Retina (tissue), 1 donor: ENCODE results near the gene HEBP1.

Experiments used
- DNase-seq: peaks from one replicate; pipeline ENCODE4 v3.0.0-alpha.2; 2016

The HEBP1 gene

DNA sequence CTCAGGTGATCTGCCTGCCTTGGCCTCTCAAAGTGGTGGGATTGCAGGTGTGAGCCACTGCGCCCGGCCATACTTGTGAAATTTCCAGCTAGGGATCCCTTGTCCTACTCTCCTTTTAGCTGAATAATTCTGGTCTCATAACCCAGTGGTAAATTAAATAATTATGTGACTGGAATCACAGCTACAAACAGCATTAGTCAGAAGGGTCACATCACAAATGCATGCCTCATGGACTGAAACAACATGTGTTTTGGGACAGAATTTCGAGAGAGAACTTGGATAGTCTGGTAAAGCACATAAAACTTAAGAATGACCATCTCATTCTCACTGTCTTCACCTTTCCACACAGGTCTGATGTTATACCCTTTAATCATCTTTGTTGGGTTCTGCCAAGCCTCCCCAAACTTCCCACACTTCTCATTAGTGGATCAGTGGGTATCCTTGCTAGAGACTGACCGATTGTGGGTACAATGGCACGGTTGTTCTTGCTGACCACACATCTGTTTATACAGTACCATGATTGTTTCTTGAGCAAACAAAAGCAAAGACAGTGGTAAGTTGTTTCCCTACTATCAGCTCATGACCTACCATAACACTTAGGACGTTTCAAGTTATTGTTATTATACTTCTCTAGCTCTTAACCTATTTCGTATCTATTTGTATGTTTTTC is 53.2 kb downstream of the HEBP1 start:
- no peak for DNase-seq

DNA sequence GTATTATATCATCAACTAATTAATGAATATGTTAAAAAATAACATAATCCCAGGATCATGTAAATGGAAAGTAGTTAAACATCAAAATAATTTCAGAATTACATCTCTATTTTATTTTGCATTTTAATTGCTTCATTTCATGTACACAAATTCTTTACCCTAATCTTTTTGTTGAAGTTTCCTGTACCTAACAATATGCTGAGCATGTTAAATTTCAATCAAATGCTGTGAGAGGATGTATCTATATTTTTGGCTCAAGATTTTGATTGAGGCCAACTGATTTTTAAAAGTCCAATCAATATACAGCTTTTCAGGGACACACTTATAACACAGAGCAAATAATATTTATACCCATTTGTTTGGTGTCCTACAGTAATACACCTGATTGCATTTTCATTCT is 54.5 kb downstream of the HEBP1 start:
- no peak for DNase-seq

DNA sequence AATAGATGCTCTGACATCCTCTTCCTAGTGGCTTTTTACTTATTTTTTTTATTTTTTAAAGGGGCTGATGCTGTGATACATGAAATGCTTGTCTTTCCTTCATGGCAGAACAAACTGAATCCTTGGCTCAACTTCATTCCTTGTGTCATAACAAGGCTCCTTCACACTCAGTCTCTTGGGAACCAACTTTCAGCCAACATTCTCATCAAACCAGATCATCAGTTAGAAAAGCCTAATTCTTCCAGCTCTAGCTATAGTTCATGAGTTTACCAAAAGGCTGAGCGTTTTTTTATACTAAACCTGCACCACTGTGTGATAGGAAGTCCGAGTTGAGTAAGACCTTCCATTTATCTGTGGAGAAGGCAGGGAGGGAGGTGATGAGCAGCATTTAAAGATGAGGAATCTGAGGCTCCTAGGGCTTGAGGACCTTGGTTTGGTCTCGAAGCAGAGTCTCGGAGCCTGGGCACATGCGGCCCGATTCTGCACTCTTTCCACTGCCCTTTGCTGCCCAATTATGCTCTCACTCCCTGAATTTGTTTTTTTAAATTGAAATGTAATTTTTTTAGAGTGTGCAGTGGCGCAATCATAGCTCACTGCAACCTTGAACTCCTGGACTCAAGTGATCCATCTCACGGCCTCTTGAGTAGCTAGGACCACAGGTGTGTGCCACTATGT is 56.3 kb downstream of the HEBP1 start:
- no peak for DNase-seq

DNA sequence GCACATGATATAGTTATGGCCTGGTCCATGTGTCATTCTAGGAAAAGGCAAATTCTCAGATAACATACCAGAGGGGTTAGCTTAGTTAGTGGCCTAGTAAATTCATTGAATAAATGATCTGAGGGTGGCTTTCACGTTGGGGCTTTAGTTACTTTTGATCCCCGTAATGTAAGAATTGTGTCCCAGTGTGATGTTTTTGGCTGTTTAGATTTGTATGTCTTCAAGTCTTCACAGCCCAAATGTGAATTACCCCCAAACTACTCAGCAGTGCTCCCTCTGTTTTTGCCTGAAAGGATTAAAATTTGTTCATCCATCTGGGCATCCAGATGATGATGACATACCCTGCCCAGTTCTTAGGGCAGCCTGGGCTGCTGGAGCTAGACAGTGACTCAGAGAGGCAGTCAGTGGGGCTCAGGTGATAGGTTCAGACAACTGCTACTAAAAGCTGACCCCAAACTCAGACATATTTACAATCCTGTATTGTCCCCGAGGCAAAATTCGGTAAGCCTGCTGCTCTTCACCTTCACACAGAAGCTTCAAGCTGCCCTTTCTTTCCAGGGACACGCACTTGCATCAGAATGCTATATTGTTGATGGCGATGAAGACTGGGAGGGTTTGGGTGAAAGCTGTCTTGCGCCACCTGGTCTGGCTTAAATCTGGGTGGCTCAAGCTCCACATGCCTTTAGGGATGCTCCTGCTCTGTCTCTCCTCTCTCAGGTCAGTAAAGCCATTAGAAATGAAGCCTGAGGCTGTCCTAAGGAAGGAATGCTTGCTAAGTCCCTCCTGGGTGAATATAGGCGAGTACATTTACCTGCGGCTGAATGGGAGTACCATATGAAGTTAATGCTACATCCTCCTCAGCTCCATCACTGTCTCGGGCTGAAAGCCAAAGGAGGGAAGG is 58.4 kb downstream of the HEBP1 start:
- DNase-seq = no peak

DNA sequence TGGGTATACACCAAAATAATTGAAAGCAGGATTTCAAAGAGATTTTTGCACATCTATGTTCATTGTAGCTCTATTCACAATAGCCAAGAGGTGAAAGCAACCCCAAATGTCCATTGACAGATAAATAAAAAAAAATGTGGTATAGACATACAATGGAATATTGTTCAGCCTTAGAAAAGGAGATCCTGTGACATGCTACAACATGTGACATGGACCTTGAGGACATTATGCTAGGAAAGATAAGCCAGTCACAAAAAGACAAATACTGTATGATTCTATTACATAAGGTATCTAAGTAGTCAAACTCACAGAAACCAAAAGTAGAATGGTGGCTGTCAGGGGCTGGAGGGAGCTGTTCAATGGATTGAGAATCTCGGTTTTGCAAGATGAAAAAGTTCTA is 60.2 kb downstream of the HEBP1 start:
- no peak for DNase-seq

DNA sequence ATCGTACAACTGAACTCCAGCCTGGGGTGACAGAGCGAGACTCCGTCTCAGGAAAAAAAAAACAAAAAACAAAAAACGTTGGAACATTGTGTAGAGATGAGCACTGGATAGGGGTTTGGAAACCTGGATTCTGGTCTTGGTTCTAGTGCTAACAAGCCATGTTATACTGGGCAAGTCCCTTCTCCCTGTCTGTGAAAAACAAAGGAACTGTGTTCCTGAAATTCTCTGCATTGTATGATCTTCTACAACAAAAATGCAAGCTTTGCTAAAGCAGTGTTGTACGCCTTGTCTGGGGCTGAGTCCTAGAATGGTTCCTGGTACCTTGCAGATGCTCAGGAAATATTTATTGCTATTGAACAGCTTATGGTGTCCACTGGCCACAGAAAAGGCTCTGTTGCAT is 61.5 kb downstream of the HEBP1 start:
- no peak for DNase-seq

DNA sequence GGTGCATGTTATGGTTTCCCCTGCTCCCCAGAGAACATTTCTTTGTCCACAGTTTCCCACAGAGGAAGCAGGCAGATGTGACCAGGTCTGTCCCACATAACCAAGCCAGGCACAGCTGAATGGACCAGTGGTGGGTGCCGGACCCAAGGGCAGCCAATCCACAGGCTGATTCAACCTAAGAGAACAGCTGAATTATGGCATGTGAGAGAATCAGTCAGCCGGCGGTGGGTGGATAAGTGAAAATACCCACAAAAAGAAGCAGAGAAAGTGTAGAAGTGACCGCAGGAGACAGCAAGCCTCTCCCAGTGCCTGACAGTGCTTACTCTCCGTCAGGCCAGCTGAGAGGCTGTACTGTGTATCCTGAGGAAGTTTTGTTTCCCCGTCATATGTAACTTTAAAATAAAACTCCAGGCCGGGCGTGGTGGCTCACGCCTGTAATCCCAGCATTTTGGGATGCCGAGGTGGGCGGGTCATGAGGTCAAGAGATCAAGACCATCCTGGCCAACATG is 63.0 kb downstream of the HEBP1 start:
- DNase-seq = no peak

DNA sequence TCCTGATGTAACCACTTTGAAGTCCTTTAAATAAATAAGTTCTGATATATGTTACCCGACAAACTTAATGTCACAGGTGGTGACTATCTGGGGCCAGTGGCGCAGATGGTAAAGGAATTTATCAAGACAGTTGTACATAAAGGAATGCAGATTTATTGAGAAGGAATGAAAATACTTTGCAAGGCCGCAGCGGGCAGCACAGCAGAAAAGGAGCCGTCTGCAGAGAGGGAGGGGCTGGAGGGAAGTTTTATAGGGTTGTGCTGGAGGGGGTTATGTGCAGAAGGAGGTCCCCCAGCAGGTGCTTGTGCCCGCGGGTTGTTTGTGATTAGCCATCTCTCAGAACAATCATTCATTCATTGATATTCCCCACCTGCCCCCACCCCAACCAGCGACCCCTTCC is 65.5 kb downstream of the HEBP1 start:
- no peak for DNase-seq

DNA sequence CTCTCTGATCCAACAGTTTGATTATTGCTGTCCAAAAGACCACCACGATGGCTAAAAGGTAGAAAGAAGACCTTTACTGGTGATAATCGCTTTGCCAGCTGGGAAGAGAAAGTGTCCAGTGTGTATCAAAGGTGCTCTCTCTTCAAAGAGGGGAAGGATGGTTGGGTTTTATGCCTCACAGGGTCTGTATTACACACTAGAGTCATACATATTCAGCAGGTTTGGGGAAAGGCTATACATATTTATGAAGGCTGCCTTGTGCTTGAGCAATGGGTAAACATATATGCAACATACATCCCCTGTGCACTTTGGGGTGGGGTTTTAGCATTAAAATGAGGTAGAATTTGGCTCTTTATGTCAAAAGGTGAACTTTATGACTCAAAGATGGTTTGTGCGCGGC is 66.3 kb downstream of the HEBP1 start:
- DNase-seq = no peak

DNA sequence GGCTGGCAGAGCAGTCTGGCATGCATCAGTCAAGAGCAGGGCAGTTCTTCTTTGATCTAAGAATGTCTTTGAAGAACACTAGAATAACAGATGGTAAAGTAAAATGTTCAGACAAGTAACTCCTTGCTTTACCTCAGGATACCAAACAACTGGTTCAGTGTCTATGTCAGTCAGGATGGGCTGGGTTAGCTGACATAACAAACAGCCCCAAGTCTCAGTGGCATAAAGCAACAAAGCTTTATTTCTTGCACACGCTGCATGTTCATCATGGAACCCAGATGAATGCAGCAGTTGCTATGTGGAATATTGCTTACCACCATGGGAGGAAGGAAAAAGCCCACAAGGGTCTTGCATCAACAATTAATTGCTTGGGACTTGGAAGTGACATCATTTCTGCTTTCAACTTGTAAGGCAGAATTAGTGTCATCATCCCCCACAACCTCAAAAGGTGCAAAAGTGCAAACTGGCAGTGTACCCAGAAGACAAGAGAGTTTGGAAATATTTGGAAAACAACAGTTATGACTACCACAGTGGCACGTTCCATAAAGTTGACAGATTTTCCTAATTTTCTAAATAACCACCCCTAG is 69.3 kb downstream of the HEBP1 start:
- no peak for DNase-seq

DNA sequence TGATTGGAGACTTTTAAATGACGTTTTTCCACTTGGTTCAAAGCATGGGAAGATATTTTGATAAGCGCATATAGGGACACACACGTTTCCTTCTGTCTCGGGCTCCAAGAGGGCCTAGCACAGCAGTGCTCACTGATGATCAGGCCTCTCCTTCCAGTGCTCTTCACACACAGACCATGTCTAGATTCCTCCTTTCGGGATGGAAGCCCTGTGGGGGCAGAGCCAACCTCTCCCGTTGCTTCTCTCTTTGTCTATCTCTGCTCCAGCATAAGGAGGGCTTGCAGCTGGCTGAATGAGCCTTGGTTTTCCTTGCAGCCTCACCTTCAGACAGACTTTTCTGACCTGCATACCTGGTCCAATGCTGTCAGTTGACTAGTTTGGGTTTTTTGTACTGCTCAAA is 70.4 kb downstream of the HEBP1 start:
- DNase-seq = no peak

DNA sequence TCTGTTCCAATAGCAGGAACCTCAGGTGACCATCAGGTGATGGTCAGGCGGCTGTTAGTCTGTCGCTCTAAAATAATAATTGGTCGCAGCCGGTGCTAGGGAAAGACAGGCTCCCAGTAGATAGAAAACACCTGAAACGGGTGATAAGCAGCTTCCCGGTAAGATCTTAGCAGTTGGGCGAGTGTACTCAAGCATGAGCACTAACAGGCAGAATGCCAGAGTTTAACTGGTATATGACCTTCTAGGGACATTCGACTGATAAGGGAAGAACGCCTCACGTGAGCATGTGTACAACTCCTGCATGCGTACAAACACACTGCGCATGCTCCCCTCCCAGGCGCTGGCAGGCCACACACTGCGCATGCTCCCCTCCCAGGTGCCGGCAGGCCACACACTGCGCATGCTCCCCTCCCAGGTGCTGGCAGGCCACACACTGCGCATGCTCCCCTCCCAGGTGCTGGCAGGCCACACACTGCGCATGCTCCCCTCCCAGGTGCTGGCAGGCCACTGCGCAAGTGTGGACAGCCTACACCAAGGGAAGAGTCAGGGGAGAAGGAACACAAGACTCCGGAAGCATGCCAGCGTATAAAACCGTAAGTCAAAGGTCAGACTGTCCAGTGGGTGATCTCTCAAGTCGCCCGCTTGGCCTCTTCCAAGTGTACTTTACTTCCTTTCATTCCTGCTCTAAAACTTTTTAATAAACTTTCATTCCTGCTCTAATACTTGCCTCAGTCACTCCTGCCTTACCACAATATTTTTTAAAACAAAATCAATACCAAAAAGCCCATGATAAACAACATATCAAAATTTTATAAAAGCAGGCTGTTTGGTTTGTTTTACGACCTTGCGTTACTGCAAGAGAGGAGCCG is 72.6 kb downstream of the HEBP1 start:
- peak; percentile 43 for DNase-seq

DNA sequence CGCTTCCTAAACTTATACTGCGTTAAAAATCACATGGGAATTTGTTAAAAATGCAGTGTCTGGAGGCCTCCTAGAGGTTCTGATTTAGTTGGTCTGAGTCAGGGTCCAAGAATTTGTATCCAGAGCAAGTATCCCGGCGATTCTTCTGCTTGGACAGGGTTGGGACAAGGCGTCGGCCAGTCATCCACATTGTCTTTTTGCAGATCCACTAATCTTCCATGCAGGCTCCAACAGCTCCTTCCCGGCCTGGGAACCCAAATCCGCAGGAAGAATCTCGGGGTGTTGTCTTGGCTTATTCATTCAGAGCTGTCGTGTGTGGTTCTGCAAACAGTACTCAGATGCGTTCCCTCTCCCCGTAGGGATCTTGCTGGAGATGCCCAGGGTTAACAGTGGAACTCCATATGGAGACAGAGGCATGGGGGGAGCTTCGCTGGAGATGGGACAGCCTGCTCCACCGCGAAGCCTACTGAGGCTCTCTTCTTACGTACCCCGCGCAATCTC is 73.4 kb downstream of the HEBP1 start:
- no peak for DNase-seq

DNA sequence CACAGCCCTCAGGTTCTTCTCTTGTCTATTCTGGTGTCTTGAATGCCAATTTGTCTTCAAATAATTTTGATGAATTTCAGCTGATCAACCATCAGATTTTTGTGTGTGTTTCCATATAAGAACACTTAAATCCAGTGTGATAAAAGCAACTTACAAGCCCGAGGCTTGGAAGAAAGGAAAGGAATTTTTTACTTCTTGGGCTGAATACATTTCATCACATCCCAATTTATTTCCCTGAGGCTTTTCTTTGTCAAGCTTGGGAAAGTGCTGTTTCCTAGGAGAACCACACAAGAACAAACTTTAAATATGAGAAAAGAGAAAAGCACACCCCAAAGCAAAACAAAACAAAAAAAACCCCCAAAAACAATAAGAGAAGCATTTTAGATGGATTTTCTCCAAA is 74.7 kb downstream of the HEBP1 start:
- no peak for DNase-seq
